Right lobe of liver (tissue), 4 donors: ENCODE results near the gene ZC2HC1B.
"Not testable (repeated sequence)": the region's sequence is repeated elsewhere in the genome, so short reads cannot be mapped to it uniquely, and the experiment has no call there.

Source experiments
- POLR2A ChIP-seq: fragments of 450-650 bp; IDR thresholded peaks from one replicate; pipeline ENCODE4 v1.6.1; 2017; ENCODE audit warnings: antibody characterized with exemption, mild to moderate bottlenecking
- TF ChIP-seq, protein P1 (sequence below), 4 donors: fragments of 200-600 bp in 3 of 4; fragments of 450-650 bp in 1 of 4; IDR thresholded peaks; one replicate each; pipeline versions ENCODE4 v1.5.1 to v1.8.0; 2016 to 2022; ENCODE audit warnings: antibody characterized with exemption in 4 of 4, mild to moderate bottlenecking in 2 of 4
- donor health status: DM: no; HTN: no; CAD: no.
- donor health status: DM: no; HTN: no; CAD: no.
- donor health status: DM: no; HTN: yes; CAD: no.

GRCh38 chr6:143868808-143869207 is 4.5 kb downstream of the ZC2HC1B start:
- not testable (repeated sequence) for TF ChIP-seq POLR2A
- TF ChIP-seq, protein P1, sequence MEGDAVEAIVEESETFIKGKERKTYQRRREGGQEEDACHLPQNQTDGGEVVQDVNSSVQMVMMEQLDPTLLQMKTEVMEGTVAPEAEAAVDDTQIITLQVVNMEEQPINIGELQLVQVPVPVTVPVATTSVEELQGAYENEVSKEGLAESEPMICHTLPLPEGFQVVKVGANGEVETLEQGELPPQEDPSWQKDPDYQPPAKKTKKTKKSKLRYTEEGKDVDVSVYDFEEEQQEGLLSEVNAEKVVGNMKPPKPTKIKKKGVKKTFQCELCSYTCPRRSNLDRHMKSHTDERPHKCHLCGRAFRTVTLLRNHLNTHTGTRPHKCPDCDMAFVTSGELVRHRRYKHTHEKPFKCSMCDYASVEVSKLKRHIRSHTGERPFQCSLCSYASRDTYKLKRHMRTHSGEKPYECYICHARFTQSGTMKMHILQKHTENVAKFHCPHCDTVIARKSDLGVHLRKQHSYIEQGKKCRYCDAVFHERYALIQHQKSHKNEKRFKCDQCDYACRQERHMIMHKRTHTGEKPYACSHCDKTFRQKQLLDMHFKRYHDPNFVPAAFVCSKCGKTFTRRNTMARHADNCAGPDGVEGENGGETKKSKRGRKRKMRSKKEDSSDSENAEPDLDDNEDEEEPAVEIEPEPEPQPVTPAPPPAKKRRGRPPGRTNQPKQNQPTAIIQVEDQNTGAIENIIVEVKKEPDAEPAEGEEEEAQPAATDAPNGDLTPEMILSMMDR (IDR thresholded peaks at IDR 0.05), result not testable (repeated sequence)
